ENCODE data around the gene ZNF653.

ZNF653 gene

DNA sequence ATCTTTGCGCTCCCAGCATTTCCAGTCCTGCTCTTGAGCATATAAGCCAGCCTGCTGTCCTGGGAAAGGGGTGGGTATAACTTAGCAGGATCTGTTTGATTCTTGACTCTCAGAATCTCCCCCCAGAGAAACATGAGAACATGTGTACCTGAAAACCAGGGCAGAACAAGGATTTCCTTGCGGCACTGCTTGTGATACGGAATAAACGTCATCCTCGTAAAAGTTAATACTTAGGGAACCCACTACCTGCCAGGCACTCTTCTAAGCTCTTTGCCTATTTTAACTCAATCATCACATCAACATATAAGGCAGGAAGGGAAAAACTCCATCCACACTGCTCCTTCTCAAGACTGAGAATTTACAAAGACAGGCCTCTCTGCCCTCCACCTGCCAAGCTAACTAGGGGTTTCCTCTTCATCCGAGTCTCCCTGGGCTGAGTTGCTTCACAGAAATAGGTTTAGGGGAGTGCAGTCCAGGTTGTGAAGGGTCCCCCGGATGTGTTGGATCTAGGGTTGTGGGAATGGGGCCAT lies 1.1 kb downstream of the ZNF653 start:
- DNase-seq (ENCODE audit: low read depth): no peak
- TF ChIP-seq, protein P1, sequence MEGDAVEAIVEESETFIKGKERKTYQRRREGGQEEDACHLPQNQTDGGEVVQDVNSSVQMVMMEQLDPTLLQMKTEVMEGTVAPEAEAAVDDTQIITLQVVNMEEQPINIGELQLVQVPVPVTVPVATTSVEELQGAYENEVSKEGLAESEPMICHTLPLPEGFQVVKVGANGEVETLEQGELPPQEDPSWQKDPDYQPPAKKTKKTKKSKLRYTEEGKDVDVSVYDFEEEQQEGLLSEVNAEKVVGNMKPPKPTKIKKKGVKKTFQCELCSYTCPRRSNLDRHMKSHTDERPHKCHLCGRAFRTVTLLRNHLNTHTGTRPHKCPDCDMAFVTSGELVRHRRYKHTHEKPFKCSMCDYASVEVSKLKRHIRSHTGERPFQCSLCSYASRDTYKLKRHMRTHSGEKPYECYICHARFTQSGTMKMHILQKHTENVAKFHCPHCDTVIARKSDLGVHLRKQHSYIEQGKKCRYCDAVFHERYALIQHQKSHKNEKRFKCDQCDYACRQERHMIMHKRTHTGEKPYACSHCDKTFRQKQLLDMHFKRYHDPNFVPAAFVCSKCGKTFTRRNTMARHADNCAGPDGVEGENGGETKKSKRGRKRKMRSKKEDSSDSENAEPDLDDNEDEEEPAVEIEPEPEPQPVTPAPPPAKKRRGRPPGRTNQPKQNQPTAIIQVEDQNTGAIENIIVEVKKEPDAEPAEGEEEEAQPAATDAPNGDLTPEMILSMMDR (IDR thresholded peaks at IDR 0.05; ENCODE audit: control insufficient read depth, insufficient read depth, low read depth, low read length, missing control alignments): no peak

DNA sequence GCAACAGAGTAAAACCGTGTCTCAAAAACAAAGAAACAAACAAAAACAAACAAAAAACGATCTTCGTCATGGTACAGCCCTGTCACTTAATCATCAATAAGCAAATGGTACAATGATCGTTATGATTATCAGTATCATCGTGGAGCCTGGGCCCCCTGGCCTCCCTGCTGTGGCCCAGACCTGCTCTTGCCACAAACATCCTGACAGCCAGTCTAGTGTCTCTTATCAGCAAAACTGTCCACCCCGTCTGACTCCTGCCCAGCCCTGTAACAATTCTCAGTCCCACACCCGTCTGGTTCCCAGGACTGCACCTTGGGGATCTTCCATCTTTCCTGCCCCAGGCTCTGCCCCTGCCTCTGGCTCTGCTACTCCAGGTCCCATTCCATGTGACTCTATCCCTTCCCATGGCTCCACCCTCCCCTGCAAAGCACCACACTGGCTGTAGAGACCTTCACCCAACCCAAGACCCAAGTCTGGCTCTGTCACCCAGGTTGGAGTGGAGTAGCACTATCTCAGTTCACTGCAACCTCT lies 5.7 kb downstream of the ZNF653 start:
- TF ChIP-seq, protein P1 (IDR thresholded peaks at IDR 0.05; ENCODE audit: control insufficient read depth, insufficient read depth, low read depth, low read length, missing control alignments): no peak
- H3K4me3 ChIP-seq (ENCODE audit: control insufficient read depth, low read depth, low read length): no peak overlapping the region
- DNase-seq (ENCODE audit: low read depth): no peak

More for the DNA sequence above, 1.1 kb downstream of the ZNF653 start:
- H3K4me3 ChIP-seq (ENCODE audit: control insufficient read depth, low read depth, low read length): peak overlapping the region; percentile 50

DNA sequence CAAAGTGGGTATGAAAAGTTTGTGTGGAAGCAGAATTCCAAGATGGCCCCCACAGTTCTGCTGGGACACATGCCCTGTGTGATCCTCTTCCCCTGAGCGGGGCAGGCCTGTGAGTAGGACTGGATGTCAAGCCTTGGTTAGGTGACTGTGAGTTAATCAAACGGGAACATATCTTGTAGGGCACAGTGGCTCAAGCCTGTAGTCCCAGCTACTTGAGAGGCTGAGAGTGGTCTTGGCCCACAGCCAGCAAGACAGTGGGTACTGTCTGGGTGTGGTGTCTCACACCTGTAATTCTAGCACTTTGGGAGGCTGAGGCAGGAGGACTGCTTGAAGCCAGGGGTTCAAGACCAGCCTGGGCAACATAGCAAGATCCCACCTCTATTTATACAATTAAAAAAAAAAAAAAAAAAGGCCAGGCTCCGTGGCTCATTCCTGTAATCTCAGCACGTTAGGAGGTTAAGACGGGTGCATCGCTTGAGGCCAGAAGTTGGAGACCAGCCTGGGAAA lies 6.4 kb downstream of the ZNF653 start:
- DNase-seq (ENCODE audit: low read depth): no peak
- TF ChIP-seq, protein P1 (IDR thresholded peaks at IDR 0.05; ENCODE audit: control insufficient read depth, insufficient read depth, low read depth, low read length, missing control alignments): no peak
- no peak overlapping the region for H3K4me3 ChIP-seq (ENCODE audit: control insufficient read depth, low read depth, low read length)

DNA sequence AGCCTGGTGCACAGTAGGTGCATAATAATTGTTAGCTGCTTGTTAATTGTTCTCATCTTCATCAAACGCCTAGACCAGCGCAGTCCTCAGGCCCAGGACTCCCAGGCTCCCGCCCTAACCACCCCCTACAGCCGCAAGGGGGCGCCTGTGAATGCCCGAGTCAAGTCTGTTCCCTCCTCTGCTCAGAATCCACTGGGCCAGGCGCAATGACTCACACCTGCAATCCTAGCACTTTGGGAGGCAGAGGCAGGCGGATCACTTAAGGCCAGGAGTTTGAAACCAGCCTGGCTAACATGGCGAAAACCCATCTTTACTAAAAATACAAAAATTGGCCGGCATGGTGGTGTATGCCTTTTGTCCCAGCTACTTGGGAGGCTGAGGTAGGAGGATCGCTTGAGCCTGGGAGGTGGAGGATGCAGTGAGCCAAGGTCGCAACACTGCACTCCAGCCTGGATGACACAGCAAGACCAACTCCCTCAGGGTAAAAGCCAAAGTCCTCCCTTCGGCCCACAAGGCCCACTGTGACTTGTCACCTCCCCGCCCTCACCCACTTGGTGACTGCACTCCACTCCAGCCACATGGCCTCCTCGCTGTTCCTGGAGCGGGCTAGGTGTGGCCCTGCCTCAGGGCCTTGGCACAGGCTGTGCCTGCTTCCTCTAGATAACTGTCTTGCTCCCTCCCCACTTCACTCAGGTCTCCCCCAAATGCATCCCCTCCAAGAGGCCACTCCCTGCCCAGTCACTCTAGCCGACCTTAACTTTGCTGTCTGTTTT lies 9.1 kb downstream of the ZNF653 start:
- TF ChIP-seq, protein P1 (IDR thresholded peaks at IDR 0.05; ENCODE audit: control insufficient read depth, insufficient read depth, low read depth, low read length, missing control alignments): peak; percentile 88
- H3K4me3 ChIP-seq (ENCODE audit: control insufficient read depth, low read depth, low read length): no peak overlapping the region
- peak; percentile 55 for DNase-seq (ENCODE audit: low read depth)

DNA sequence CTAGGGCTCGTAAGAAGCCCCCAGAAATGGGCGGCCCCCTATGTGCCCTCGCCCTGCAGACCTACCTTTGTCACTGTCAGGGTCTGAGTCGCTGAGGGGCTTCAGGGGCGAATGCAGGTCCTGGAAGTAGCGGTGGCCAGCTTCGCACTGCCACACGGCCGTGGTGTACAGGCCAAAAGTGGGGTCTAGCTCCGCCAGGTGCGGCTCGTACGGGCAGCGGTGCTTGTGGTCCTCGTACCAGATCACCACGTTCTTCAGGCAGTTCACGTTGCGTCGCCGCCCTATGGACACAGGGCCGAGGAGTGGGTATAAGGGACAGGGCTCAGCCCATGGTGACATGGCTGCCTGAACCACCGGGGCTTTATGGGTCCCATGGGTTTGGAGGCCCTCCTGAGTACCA lies 9.8 kb downstream of the ZNF653 start:
- TF ChIP-seq, protein P1 (IDR thresholded peaks at IDR 0.05; ENCODE audit: control insufficient read depth, insufficient read depth, low read depth, low read length, missing control alignments): no peak
- DNase-seq (ENCODE audit: low read depth): no peak
- H3K4me3 ChIP-seq (ENCODE audit: control insufficient read depth, low read depth, low read length): no peak overlapping the region

DNA sequence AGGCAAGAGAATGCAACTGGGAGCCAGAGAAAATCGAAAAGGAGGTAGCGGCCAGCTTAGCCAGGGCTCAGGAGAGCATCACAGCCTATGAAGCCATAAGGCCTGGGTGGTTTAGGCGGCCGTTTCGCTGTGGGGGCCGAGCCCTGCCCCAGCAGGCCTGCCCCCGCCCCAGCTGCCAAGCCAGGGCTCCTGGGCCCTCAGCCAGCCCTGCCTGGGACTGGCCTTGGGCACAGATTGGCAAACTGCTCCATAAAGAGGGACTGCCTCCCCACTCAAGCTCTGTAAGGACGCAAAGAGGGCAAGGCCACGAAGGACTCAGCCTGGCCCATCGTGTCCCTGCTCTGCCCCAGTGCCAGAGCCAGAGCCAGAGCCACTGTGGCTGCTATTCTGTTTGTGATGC lies 10.2 kb downstream of the ZNF653 start:
- TF ChIP-seq, protein P1 (IDR thresholded peaks at IDR 0.05; ENCODE audit: control insufficient read depth, insufficient read depth, low read depth, low read length, missing control alignments): no peak
- DNase-seq (ENCODE audit: low read depth): no peak
- H3K4me3 ChIP-seq (ENCODE audit: control insufficient read depth, low read depth, low read length): no peak overlapping the region
